ENCODE results near the gene ANO7.

ANO7 gene

DNA sequence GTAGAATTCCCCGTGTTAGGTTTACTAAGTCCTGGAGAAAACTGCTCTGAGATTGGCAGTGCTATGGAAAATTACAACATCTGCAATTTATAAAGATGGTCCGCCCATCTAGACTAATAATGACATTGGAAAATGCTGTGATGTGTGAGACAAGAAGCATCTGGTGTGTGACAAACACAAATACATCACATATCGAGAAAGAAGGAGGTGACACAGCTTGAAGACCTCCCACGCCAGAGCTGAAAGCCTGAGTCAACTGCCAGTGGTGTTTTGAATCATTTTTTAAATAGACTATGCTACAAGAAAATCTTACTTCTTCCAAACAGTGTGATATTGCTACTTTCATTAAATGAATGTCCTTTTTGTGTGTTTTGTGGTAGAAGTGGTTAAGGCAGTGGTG is 8.6 kb upstream of the ANO7 start:
- Histone ChIP-seq H3K9ac (ENCODE audit: low read length) (no peak overlapping the region), H3K79me2 (ENCODE audit: insufficient read depth, low read length) (no peaks in the 10 kb centered on the region), H3K4me3 (ENCODE audit: low read depth, low read length, poor library complexity, severe bottlenecking) (no peak overlapping the region), H3K36me3 (ENCODE audit: insufficient read depth, low read length) (peaks cover 42% of the 10 kb centered on the region), H3K9me3 (ENCODE audit: low read length) (no peaks in the 10 kb centered on the region), H3K27ac (ENCODE audit: low read depth, low read length, poor library complexity, severe bottlenecking) (no peak overlapping the region), H3F3A (ENCODE audit: insufficient read depth, low read length) (no peaks in the 10 kb centered on the region), H3K4me1 (ENCODE audit: insufficient read depth, low read length, severe bottlenecking) (no peaks in the 10 kb centered on the region), H4K20me1 (ENCODE audit: insufficient read depth, low read length) (no peaks in the 10 kb centered on the region), H2AFZ (ENCODE audit: low read length) (no peak overlapping the region), H3K9me2 (ENCODE audit: low read depth, low read length) (no peaks in the 10 kb centered on the region), H3K27me3 (ENCODE audit: insufficient read depth, low read length) (no peaks in the 10 kb centered on the region), H3K4me2 (ENCODE audit: low read length) (no peak overlapping the region)
- TF ChIP-seq EZH2 (IDR thresholded peaks at IDR 0.05; ENCODE audit: borderline replicate concordance, low read length), result no peak
- TF ChIP-seq, protein P1, sequence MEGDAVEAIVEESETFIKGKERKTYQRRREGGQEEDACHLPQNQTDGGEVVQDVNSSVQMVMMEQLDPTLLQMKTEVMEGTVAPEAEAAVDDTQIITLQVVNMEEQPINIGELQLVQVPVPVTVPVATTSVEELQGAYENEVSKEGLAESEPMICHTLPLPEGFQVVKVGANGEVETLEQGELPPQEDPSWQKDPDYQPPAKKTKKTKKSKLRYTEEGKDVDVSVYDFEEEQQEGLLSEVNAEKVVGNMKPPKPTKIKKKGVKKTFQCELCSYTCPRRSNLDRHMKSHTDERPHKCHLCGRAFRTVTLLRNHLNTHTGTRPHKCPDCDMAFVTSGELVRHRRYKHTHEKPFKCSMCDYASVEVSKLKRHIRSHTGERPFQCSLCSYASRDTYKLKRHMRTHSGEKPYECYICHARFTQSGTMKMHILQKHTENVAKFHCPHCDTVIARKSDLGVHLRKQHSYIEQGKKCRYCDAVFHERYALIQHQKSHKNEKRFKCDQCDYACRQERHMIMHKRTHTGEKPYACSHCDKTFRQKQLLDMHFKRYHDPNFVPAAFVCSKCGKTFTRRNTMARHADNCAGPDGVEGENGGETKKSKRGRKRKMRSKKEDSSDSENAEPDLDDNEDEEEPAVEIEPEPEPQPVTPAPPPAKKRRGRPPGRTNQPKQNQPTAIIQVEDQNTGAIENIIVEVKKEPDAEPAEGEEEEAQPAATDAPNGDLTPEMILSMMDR (IDR thresholded peaks at IDR 0.05; ENCODE audit: low read length), result no peak

DNA sequence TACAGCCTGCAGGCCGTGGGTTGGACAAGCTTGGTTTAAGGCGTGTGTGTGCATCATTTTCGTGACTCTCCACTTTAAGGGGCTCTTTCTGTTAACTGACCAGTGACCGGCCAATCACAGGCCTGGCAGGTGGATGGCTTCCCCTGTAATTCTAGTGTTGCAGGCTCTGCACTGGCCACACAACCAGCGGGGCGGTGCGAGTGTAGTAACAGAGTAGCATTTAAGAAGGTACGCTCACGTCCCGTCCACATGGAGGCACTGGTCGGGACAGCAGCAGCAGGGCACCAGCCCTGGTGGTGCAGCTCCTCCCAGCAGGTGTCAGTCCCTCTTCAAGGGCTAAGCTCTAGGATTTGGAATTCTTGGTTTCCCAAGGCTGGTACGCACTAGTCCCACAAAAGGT is 8.0 kb upstream of the ANO7 start:
- Histone ChIP-seq H3K9me2 (ENCODE audit: low read depth, low read length) (no peaks in the 10 kb centered on the region), H3K4me1 (ENCODE audit: insufficient read depth, low read length, severe bottlenecking) (no peaks in the 10 kb centered on the region), H3K27me3 (ENCODE audit: insufficient read depth, low read length) (no peaks in the 10 kb centered on the region), H3K4me3 (ENCODE audit: low read depth, low read length, poor library complexity, severe bottlenecking) (no peak overlapping the region), H3K27ac (ENCODE audit: low read depth, low read length, poor library complexity, severe bottlenecking) (no peak overlapping the region), H4K20me1 (ENCODE audit: insufficient read depth, low read length) (no peaks in the 10 kb centered on the region), H3K36me3 (ENCODE audit: insufficient read depth, low read length) (peaks cover 36% of the 10 kb centered on the region), H2AFZ (ENCODE audit: low read length) (no peak overlapping the region), H3K9me3 (ENCODE audit: low read length) (no peaks in the 10 kb centered on the region), H3K79me2 (ENCODE audit: insufficient read depth, low read length) (no peaks in the 10 kb centered on the region), H3K4me2 (ENCODE audit: low read length) (no peak overlapping the region), H3K9ac (ENCODE audit: low read length) (no peak overlapping the region), H3F3A (ENCODE audit: insufficient read depth, low read length) (no peaks in the 10 kb centered on the region)
- no peak for TF ChIP-seq EZH2 (IDR thresholded peaks at IDR 0.05; ENCODE audit: borderline replicate concordance, low read length)
- TF ChIP-seq, protein P1 (IDR thresholded peaks at IDR 0.05; ENCODE audit: low read length), result no peak

DNA sequence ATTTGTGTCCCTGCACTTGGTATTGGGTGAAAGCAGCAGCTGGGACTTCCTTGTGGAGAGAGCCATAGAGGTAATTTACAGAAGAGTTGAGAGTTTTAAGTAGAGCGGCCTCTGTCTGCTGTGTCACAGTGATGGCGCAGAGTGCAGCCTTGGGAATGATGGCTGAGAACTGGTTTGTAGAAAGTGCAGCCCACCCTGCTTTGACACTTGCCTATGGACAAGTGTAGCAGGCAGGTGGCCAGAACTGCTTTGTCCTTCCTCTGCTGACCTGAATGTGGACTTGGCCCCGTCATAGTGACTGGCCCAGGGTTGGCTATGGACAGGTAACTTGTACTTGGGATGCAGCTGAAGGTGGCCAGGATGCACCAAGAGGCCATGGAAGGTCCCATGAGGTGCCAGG is 6.4 kb upstream of the ANO7 start:
- H3K4me2 ChIP-seq (ENCODE audit: low read length), result no peak overlapping the region
- no peaks in the 10 kb centered on the region for H3F3A ChIP-seq (ENCODE audit: insufficient read depth, low read length)
- no peaks in the 10 kb centered on the region for H3K9me2 ChIP-seq (ENCODE audit: low read depth, low read length)
- H3K27me3 ChIP-seq (ENCODE audit: insufficient read depth, low read length), result no peaks in the 10 kb centered on the region
- no peak overlapping the region for H3K4me3 ChIP-seq (ENCODE audit: low read depth, low read length, poor library complexity, severe bottlenecking)
- H3K4me1 ChIP-seq (ENCODE audit: insufficient read depth, low read length, severe bottlenecking), result no peaks in the 10 kb centered on the region
- no peak overlapping the region for H3K27ac ChIP-seq (ENCODE audit: low read depth, low read length, poor library complexity, severe bottlenecking)
- TF ChIP-seq EZH2 (IDR thresholded peaks at IDR 0.05; ENCODE audit: borderline replicate concordance, low read length), result no peak
- TF ChIP-seq, protein P1 (IDR thresholded peaks at IDR 0.05; ENCODE audit: low read length), result no peak
- H3K9me3 ChIP-seq (ENCODE audit: low read length), result no peaks in the 10 kb centered on the region
- H3K79me2 ChIP-seq (ENCODE audit: insufficient read depth, low read length), result no peaks in the 10 kb centered on the region
- no peak overlapping the region for H2AFZ ChIP-seq (ENCODE audit: low read length)
- peaks cover 26% of the 10 kb centered on the region for H3K36me3 ChIP-seq (ENCODE audit: insufficient read depth, low read length)
- no peaks in the 10 kb centered on the region for H4K20me1 ChIP-seq (ENCODE audit: insufficient read depth, low read length)
- H3K9ac ChIP-seq (ENCODE audit: low read length), result no peak overlapping the region
